COLO829 (cell line): ENCODE data around the gene XYLT1.
"Not testable (repeated sequence)": the region's sequence is repeated elsewhere in the genome, so short reads cannot be mapped to it uniquely, and the experiment has no call there.

Experiments
- DNase-seq: peaks from one replicate; pipeline ENCODE4 v3.0.0; 2012; ENCODE audit warnings: low spot score

Gene XYLT1

GRCh38 chr16:17491140-17491662 is 20.4 kb upstream of the XYLT1 start:
- no peak for DNase-seq

- no peak for DNase-seq
Observed at GRCh38 chr16:17488506-17488905, 17.7 kb upstream of the XYLT1 start.

DNA sequence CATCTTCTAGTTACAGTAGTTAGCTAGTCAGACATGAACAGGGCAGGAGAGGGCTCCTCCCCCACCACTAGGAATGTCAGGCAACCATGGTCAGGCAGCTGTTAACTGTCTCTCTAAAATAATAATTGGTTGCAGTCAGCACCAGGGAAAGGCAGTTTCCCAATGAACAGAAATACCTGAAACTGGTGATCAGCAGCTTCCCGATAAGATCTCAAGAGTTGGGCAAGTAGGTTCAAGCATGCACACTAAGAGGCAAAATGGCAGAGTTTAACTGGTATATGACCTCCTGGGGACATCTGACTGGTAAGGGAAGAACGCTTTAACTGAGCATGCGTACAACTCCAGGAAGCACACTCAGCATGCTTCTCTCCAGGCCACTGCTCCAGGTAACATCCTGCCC is 12.6 kb upstream of the XYLT1 start:
- no peak for DNase-seq

- DNase-seq = not testable (repeated sequence)
Observed at GRCh38 chr16:17482341-17482740, 11.6 kb upstream of the XYLT1 start.

DNA sequence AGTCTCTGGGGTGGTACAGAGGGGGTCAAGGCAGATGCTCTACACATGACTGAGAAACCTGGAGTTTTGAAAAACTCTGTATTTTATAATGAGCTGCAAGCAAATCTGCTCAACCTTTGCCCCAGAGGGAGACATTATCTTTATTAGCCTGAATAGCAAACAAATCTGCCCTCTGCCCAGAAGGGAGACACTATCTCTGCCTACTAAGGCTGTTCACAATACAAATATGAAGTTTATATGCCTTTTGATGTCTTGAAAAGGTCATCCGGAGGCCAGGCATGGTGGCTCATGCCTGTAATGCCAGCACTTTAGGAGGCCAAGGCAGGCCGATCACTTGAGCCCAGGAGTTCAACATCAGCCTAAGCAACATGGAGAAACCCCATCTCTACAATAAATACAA is 11.0 kb upstream of the XYLT1 start:
- DNase-seq = no peak

GRCh38 chr16:17477260-17477545 is 6.4 kb upstream of the XYLT1 start:
- not testable (repeated sequence) for DNase-seq

GRCh38 chr16:17476414-17477259 is 5.9 kb upstream of the XYLT1 start:
- DNase-seq = peak; percentile 72

GRCh38 chr16:17475104-17475503 is 4.3 kb upstream of the XYLT1 start:
- no peak for DNase-seq

- DNase-seq = no peak
Observed at GRCh38 chr16:17474572-17474971, 3.8 kb upstream of the XYLT1 start.

GRCh38 chr16:17474037-17474436 is 3.3 kb upstream of the XYLT1 start:
- no peak for DNase-seq

DNA sequence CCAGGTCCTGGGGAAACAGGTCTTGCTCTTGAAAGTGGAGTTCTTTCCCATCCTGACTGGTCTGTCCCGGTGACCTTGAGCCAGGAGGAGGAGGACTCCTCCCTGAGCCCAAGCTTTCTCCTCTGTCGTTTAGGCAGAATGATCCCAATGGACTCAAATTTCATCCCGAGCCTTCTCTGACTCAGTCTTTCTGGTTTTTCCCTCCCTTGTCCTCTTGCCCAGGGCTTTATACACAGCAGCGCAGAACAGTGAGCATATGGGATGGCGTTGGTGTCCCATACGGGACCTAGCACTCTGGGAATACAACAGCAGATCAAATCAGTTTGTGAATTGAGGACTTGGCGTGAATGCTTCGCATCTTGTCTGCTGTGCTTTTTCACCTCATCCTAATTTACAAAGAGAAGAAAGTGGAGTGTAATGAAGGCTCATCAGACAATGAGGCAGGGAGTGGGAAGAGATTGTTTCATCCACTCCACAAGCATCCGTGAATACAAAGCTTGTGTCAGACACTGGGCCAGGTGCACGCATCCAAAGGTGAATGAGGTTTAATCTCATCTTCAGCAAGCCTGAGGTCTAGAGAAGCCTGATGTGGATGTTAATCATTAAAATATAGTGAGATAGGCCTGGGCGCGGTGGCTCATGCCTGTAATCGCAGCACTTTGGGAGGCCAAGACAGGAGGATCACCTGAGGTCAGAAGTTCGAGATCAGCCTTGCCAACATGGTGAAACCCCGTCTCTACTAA is 1.1 kb upstream of the XYLT1 start:
- DNase-seq = no peak

DNA sequence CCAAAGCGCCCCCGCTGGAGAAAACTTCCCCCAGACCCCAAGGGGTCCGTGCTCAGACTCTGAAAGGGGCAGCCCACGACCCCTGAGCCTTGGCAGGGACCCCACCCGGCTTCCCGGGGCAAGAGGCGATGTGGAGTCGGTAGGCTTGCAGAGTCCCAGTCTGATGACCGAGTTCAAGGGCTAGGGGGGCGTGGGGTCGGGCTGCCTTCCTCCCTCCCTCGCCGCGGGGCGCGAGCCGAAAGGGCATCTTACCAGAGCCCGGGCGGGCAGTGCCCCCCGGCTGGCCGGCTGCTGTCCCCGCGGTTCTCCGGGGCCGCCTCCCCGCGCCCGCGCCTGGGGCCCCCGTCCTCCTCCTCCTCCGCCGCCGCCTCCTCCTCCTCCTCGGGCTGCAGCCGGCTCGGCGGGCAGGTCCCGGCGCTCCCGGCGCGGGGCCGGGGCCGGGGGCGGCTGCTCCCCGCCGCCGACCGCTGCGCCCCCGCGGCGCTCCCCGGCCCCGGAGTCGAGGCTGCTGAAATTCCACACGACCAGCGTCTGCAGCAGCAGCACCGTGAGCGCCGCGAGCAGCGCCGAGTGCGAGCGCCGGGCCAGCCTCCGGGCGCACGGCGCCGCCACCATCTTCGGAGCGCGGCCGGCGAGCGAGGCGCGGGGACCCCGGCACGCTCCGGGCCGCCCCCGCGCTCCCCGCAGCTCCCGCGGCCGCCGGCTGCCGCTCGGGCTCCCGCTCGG is 415 bp downstream of the XYLT1 start:
- DNase-seq = no peak

- no peak for DNase-seq
Observed at GRCh38 chr16:17469741-17470181, 999 bp downstream of the XYLT1 start.

GRCh38 chr16:17469011-17469740 is 1.6 kb downstream of the XYLT1 start:
- peak; percentile 26 for DNase-seq

- DNase-seq = no peak
Observed at GRCh38 chr16:17468611-17469010, 2.1 kb downstream of the XYLT1 start.

DNA sequence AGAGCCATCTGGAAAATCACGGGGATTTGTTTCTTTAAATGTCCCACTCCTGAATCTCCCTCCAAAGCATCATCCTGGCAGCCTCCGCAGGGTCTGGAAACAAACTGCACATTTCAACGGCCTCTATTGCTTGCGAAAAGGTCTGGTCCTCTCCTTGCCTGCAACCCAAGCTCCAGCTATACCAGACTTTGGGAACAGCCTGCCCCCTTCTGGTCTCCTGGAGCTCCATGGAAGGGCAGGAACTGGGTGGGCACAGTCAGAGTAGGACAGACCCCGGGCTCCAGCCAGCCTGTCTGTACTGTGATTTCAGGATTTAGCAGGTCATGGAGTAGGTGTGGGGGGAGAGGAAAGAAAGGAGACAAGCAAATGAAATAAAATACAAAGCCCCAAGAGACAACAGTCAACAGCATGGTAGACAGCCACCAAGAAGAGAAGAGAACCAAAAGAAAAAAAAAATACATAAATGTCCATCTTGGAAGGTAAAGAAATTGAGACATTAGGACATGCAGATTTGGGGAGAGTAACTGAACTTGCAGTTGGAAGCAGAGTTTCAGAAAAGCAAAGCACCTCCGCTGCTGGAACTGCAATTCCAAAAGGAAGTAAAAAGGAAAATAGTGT is 2.7 kb downstream of the XYLT1 start:
- DNase-seq = peak; percentile 45

- no peak for DNase-seq
Observed at GRCh38 chr16:17466876-17467275, 3.9 kb downstream of the XYLT1 start.

- no peak for DNase-seq
Observed at GRCh38 chr16:17465460-17465859, 5.3 kb downstream of the XYLT1 start.

DNA sequence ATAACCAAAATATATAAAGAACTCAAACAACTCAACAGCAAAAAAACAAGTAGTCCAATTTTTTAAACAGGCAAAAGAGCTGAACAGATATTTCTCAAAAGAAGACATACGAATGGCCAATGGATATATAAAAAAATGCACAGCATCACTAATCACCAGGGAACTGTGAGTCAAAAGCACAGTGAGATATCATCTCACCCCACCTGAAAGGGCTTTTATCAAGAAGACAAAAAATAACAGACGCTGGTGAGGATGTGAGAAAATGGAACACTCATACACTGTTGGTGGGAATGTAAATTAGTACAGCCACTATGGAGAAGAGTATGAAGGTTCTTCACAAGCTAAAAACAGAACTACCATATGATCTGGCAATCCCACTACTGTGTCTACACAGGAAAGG is 7.4 kb downstream of the XYLT1 start:
- DNase-seq = no peak

DNA sequence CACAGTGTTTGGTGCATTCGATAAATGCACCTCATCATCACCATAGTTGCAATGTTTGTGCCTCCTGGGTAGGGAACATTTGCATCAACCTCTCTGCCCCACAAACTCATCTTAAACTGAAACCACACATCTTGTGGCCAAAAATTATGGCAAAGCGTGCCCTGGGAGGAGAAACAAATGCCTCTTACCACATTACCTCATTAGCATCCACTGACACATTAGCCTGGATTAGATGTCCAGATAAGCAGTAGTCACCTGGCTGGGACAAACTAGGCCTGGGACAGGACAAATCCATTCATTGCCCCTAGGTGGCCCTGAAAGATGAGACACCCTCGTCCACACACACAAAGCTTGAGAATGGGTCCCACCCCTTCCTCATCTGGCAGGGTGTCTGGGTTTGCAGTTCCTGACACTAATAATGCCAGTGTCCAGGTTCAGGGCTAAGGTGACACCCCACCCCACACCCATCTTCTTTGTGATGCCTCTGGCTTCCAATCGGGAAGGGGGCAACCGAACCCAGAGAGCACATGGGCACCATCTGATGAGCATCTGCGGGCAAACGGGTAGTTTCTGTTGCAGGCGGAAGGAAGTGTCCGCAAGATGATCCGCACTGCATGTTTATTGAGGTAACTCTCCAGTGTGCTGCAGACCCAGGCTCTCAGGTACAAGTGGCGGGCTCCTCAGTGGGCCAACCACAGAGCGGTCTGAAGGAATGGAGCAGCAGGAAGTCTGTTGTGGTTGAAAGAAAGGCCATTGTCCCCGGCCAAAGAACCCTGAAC is 8.6 kb downstream of the XYLT1 start:
- no peak for DNase-seq

- DNase-seq = no peak
Observed at GRCh38 chr16:17460890-17461289, 9.9 kb downstream of the XYLT1 start.
